Esophagus muscularis mucosa (tissue), 4 donors: ENCODE results near the gene KRTAP5-11.
"Not testable (repeated sequence)": the region's sequence is repeated elsewhere in the genome, so short reads cannot be mapped to it uniquely, and the experiment has no call there.

Experiments
- CTCF ChIP-seq, 3 experiments: fragments of 200-600 bp in 2 of 3; fragments of 450-650 bp in 1 of 3; sonication (generic) in 2 of 3; IDR thresholded peaks; one replicate each; pipeline ENCODE4 v1.5.1; 2017 to 2019; ENCODE audit warnings: antibody characterized with exemption in 3 of 3, mild to moderate bottlenecking in 2 of 3, moderate library complexity in 1 of 3
- EP300 ChIP-seq: sonication (generic); formaldehyde crosslinking; IDR thresholded peaks from one replicate; pipeline ENCODE4 v1.6.1; 2017; ENCODE audit warnings: antibody characterized with exemption
- POLR2A ChIP-seq: fragments of 450-650 bp; IDR thresholded peaks from one replicate; pipeline ENCODE4 v1.6.1; 2017; ENCODE audit warnings: antibody characterized with exemption, moderate library complexity, mild to moderate bottlenecking, low read depth
- POLR2AphosphoS5 ChIP-seq, 2 donors: sonication (generic); formaldehyde crosslinking; IDR thresholded peaks; one replicate each; pipeline ENCODE4 v1.6.1; 2017; ENCODE audit warnings: antibody characterized with exemption in 2 of 2

- TF ChIP-seq CTCF (IDR thresholded peaks at IDR 0.05); POLR2A; EP300; POLR2AphosphoS5 (IDR thresholded peaks at IDR 0.05): not testable (repeated sequence)
Observed at GRCh38 chr11:71623226-71623625, 40.6 kb upstream of the KRTAP5-11 start.
